22Rv1 (cell line): ENCODE data around the gene SH2D3A.

ENCODE experiments used
- ZFX ChIP-seq: fragments of 450-650 bp; IDR thresholded peaks from 2 replicates; pipeline ENCODE4 v1.6.1; 2017; ENCODE audit warnings: antibody characterized with exemption, borderline replicate concordance
- TF ChIP-seq, protein P1 (sequence below): fragments of 450-650 bp; IDR thresholded peaks from 2 replicates; pipeline ENCODE4 v1.5.1; 2017; ENCODE audit warnings: mild to moderate bottlenecking

DNA sequence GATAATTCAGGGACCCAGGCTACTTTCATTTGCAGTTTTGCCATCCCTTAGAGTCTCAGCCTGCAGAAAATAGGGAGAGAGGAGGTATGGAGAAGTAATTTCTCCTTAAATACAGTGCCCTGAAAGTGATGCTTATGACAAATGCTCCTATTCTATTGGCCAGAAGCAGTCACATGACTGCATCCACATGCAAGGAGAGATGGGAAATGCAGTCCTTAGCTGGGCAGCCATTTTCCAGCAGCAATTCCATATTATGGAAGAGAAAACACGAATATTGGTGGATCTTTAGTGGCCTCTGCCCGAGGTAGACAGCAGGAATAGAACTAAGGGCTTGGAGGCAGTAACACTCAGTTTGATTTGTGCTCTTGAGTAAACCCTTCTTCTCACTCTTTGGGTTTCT, 44.7 kb upstream of the SH2D3A start:
- TF ChIP-seq, protein P1, sequence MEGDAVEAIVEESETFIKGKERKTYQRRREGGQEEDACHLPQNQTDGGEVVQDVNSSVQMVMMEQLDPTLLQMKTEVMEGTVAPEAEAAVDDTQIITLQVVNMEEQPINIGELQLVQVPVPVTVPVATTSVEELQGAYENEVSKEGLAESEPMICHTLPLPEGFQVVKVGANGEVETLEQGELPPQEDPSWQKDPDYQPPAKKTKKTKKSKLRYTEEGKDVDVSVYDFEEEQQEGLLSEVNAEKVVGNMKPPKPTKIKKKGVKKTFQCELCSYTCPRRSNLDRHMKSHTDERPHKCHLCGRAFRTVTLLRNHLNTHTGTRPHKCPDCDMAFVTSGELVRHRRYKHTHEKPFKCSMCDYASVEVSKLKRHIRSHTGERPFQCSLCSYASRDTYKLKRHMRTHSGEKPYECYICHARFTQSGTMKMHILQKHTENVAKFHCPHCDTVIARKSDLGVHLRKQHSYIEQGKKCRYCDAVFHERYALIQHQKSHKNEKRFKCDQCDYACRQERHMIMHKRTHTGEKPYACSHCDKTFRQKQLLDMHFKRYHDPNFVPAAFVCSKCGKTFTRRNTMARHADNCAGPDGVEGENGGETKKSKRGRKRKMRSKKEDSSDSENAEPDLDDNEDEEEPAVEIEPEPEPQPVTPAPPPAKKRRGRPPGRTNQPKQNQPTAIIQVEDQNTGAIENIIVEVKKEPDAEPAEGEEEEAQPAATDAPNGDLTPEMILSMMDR: no peak
- TF ChIP-seq ZFX: no peak
